HEK293 (cell line): ENCODE data around the gene PIM2.

ENCODE experiments used
- CTCF ChIA-PET: fragments of 350-600 bp; formaldehyde crosslinking; extraction: SDS; loops from one replicate; lab custom pipeline; 2021; ENCODE audit warnings: antibody characterized with exemption; lab: Yijun Ruan, JAX
- POLR2A ChIA-PET: fragments of 300-600 bp; formaldehyde crosslinking; extraction: SDS; loops from one replicate; lab custom pipeline; 2020; ENCODE audit warnings: antibody characterized with exemption, inconsistent platforms; lab: Yijun Ruan, JAX
- H3K27ac ChIP-seq: fragments of 200-500 bp; sonication (Bioruptor generic); 2 replicates; pipeline ENCODE4 v1.5.1; 2014; ENCODE audit warnings: low read depth, low read length, control low read depth, inconsistent platforms; ENCODE audit errors: extremely low read depth
- H3K36me3 ChIP-seq, 2 experiments: fragments of 200-500 bp in 1 of 2; sonication (Bioruptor generic) in 1 of 2; 1 replicate in 1 of 2; 2 replicates in 1 of 2; pipeline ENCODE4 v1.5.1; 2014 to 2017; ENCODE audit warnings: inconsistent platforms in 2 of 2, low read length in 2 of 2; ENCODE audit not compliant: control insufficient read depth in 2 of 2, insufficient read depth in 1 of 2
- H3K4me1 ChIP-seq: fragments of 200-500 bp; sonication (Bioruptor generic); 2 replicates; pipeline ENCODE4 v1.5.1; 2014; ENCODE audit warnings: mild to moderate bottlenecking, low read length, inconsistent platforms; ENCODE audit not compliant: control insufficient read depth, insufficient read depth
- H3K4me3 ChIP-seq: 2 replicates; pipeline ENCODE4 v1.5.1; 2011; ENCODE audit warnings: low read depth, mild to moderate bottlenecking, control low read depth, low read length, moderate library complexity
- H3K9me3 ChIP-seq: fragments of 200-500 bp; sonication (Bioruptor generic); 2 replicates; pipeline ENCODE4 v1.5.1; 2014; ENCODE audit warnings: low read depth, low read length, inconsistent platforms; ENCODE audit not compliant: control insufficient read depth, insufficient read depth
- GFI1B ChIP-seq: fragments of 450-650 bp; formaldehyde crosslinking; IDR thresholded peaks from 2 replicates; pipeline ENCODE4 v1.5.1; 2016; ENCODE audit warnings: missing biosample characterization, missing genetic modification characterization
- GLI2 ChIP-seq: fragments of 450-650 bp; formaldehyde crosslinking; IDR thresholded peaks from 2 replicates; pipeline ENCODE4; 2017; ENCODE audit warnings: missing biosample characterization, missing genetic modification characterization, low read depth, borderline replicate concordance
- HIC1 ChIP-seq: fragments of 450-650 bp; formaldehyde crosslinking; IDR thresholded peaks from 2 replicates; pipeline ENCODE4 v1.5.1; 2016; ENCODE audit warnings: missing biosample characterization, missing genetic modification characterization
- HOXD13 ChIP-seq: sonication (generic); formaldehyde crosslinking; IDR thresholded peaks from 2 replicates; pipeline ENCODE4 v1.8.0; 2022; ENCODE audit warnings: missing genetic modification reagents, borderline replicate concordance
- KLF1 ChIP-seq: fragments of 450-650 bp; formaldehyde crosslinking; IDR thresholded peaks from 2 replicates; pipeline ENCODE4 v1.5.1; 2016; ENCODE audit warnings: missing biosample characterization, missing genetic modification characterization
- PATZ1 ChIP-seq: fragments of 450-650 bp; formaldehyde crosslinking; IDR thresholded peaks from 2 replicates; pipeline ENCODE4 v1.5.1; 2016; ENCODE audit warnings: missing biosample characterization, missing genetic modification characterization
- PBX3 ChIP-seq: sonication (generic); formaldehyde crosslinking; IDR thresholded peaks from 2 replicates; pipeline ENCODE4 v1.8.1; 2022; ENCODE audit warnings: mild to moderate bottlenecking, moderate library complexity, missing genetic modification reagents
- SALL2 ChIP-seq: fragments of 450-650 bp; formaldehyde crosslinking; IDR thresholded peaks from 2 replicates; pipeline ENCODE4 v1.5.0; 2017; ENCODE audit warnings: missing biosample characterization, mild to moderate bottlenecking, missing genetic modification characterization, borderline replicate concordance
- SP7 ChIP-seq: fragments of 450-650 bp; formaldehyde crosslinking; IDR thresholded peaks from 2 replicates; pipeline ENCODE4 v1.5.1; 2016; ENCODE audit warnings: missing biosample characterization, missing genetic modification characterization
- YY1 ChIP-seq: fragments of 450-650 bp; formaldehyde crosslinking; IDR thresholded peaks from 2 replicates; pipeline ENCODE4 v1.5.1; 2018; ENCODE audit warnings: missing biosample characterization, missing genetic modification characterization
- ZBTB26 ChIP-seq: fragments of 450-650 bp; formaldehyde crosslinking; optimal IDR thresholded peaks from 2 replicates; pipeline ENCODE3; 2016; ENCODE audit warnings: missing biosample characterization, mild to moderate bottlenecking, missing genetic modification characterization
- ZNF114 ChIP-seq: fragments of 450-650 bp; formaldehyde crosslinking; IDR thresholded peaks from 2 replicates; pipeline ENCODE4 v1.5.0; 2017; ENCODE audit warnings: missing biosample characterization, missing genetic modification characterization
- ZNF174 ChIP-seq: fragments of 450-650 bp; formaldehyde crosslinking; IDR thresholded peaks from 2 replicates; pipeline ENCODE4 v1.5.0; 2017; ENCODE audit warnings: missing biosample characterization, mild to moderate bottlenecking, missing genetic modification characterization
- ZNF18 ChIP-seq: fragments of 450-650 bp; formaldehyde crosslinking; IDR thresholded peaks from 2 replicates; pipeline ENCODE4 v1.5.1; 2016; ENCODE audit warnings: missing biosample characterization, missing genetic modification characterization
- ZNF239 ChIP-seq: fragments of 450-650 bp; formaldehyde crosslinking; IDR thresholded peaks from 2 replicates; pipeline ENCODE4 v1.5.1; 2016; ENCODE audit warnings: missing biosample characterization, missing genetic modification characterization
- ZNF266 ChIP-seq: fragments of 450-650 bp; formaldehyde crosslinking; IDR thresholded peaks from 2 replicates; pipeline ENCODE4 v1.5.1; 2016; ENCODE audit warnings: missing biosample characterization, missing genetic modification characterization, low read depth
- ZNF335 ChIP-seq: fragments of 450-650 bp; formaldehyde crosslinking; conservative IDR thresholded peaks from 2 replicates; pipeline ENCODE4 v1.5.1; 2016; ENCODE audit warnings: missing biosample characterization, missing genetic modification characterization
- ZNF341 ChIP-seq: fragments of 450-650 bp; formaldehyde crosslinking; IDR thresholded peaks from 2 replicates; pipeline ENCODE4; 2016; ENCODE audit warnings: low read depth, missing biosample characterization, missing genetic modification characterization
- ZNF366 ChIP-seq: fragments of 450-650 bp; formaldehyde crosslinking; conservative IDR thresholded peaks from 2 replicates; pipeline ENCODE4 v1.5.1; 2016; ENCODE audit warnings: missing biosample characterization, missing genetic modification characterization
- ZNF37A ChIP-seq: fragments of 450-650 bp; IDR thresholded peaks from 2 replicates; pipeline ENCODE4 v1.5.1; 2018; ENCODE audit warnings: missing biosample characterization, missing genetic modification characterization
- ZNF404 ChIP-seq: fragments of 450-650 bp; formaldehyde crosslinking; IDR thresholded peaks from 2 replicates; pipeline ENCODE4 v1.5.1; 2017; ENCODE audit warnings: missing biosample characterization, missing genetic modification characterization
- ZNF449 ChIP-seq: fragments of 450-650 bp; formaldehyde crosslinking; IDR thresholded peaks from 2 replicates; pipeline ENCODE4 v1.5.1; 2017; ENCODE audit warnings: missing biosample characterization, mild to moderate bottlenecking, missing genetic modification characterization, moderate library complexity
- ZNF654 ChIP-seq: fragments of 450-650 bp; formaldehyde crosslinking; IDR thresholded peaks from 2 replicates; pipeline ENCODE4 v1.5.1; 2016; ENCODE audit warnings: low read depth, missing biosample characterization, missing genetic modification characterization
- ZNF670 ChIP-seq: fragments of 450-650 bp; formaldehyde crosslinking; IDR thresholded peaks from 2 replicates; pipeline ENCODE4 v1.5.1; 2016; ENCODE audit warnings: missing biosample characterization, missing genetic modification characterization, low read depth
- ZNF707 ChIP-seq: fragments of 450-650 bp; formaldehyde crosslinking; IDR thresholded peaks from 2 replicates; pipeline ENCODE4 v1.5.1; 2016; ENCODE audit warnings: missing biosample characterization, missing genetic modification characterization
- ZNF792 ChIP-seq: fragments of 450-650 bp; formaldehyde crosslinking; IDR thresholded peaks from 2 replicates; pipeline ENCODE4 v1.5.1; 2016; ENCODE audit warnings: missing biosample characterization, missing genetic modification characterization
- ZNF837 ChIP-seq: fragments of 450-650 bp; formaldehyde crosslinking; IDR thresholded peaks from 2 replicates; pipeline ENCODE4 v1.5.1; 2016; ENCODE audit warnings: missing biosample characterization, missing genetic modification characterization
- ZNF843 ChIP-seq: fragments of 450-650 bp; formaldehyde crosslinking; IDR thresholded peaks from 2 replicates; pipeline ENCODE4 v1.5.1; 2016; ENCODE audit warnings: missing biosample characterization, missing genetic modification characterization

PIM2 gene

GRCh38 chrX:48957827-48958634, 39.2 kb upstream of the PIM2 start:
- Histone ChIP-seq H3K9me3 (no peaks in the 10 kb centered on the region), H3K4me3 (peak overlapping the region; percentile 67), H3K4me1 (peaks cover 3% of the 10 kb centered on the region; the same call in 1 of the 2 replicates), H3K27ac (peak overlapping the region; percentile 74), H3K36me3 (peaks cover 0 to 34% of the 10 kb centered on the region in 2 experiments; a peak in 1 of 3 replicates)
- POLR2A ChIA-PET, result interaction anchor here (0.6 to 3.3 kb wide), 18 partner anchors 9 to 379 kb away, joined by 3 to 24 read pairs (median 4); partner anchors contain the start of genes GRIPAP1, HDAC6, KCND1 and PQBP1
- CTCF ChIA-PET, result interaction anchor here (0.6 to 1.5 kb wide), 5 partner anchors 10 to 320 kb away, joined by 3 to 4 read pairs (median 3); partner anchors contain the start of gene KCND1
- TF ChIP-seq ZNF266 (tag by site-specific recombination) (no peak), ZNF707 (tag by site-specific recombination) (no peak), ZNF37A (no peak), ZNF174 (tag by site-specific recombination) (no peak), GLI2 (tag by site-specific recombination) (no peak), ZNF837 (no peak), ZNF654 (tag by site-specific recombination) (no peak), ZNF404 (tag by site-specific recombination) (no peak), HOXD13 (CRISPR knock-in tag) (no peak), PATZ1 (tag by site-specific recombination) (0 out of 2 replicates have a peak, but pooled peaks have one; percentile 51), ZNF792 (no peak), ZNF843 (tag by site-specific recombination) (no peak), GFI1B (tag by site-specific recombination) (no peak), ZNF449 (no peak), ZBTB26 (tag by site-specific recombination) (peak; percentile 65), ZNF670 (tag by site-specific recombination) (no peak), HIC1 (tag by site-specific recombination) (peak; percentile 81), ZNF114 (tag by site-specific recombination) (no peak), ZNF335 (tag by site-specific recombination) (peak; percentile 74; the same call in 1 of the 2 replicates), PBX3 (CRISPR knock-in tag) (0 out of 2 replicates have a peak, but pooled peaks have one; percentile 67), ZNF341 (tag by site-specific recombination) (peak; percentile 80), KLF1 (tag by site-specific recombination) (no peak), YY1 (tag by site-specific recombination) (no peak), ZNF18 (tag by site-specific recombination) (no peak), ZNF366 (tag by site-specific recombination) (no peak), SALL2 (no peak), ZNF239 (tag by site-specific recombination) (no peak), SP7 (tag by site-specific recombination) (peak; percentile 9; the same call in 1 of the 2 replicates)
